GM18517 (cell line): Measurements from ENCODE around the gene ISYNA1.

Experiments used
- ATAC-seq: cut with Tn5 transposase; IDR thresholded peaks from one replicate; pipeline ENCODE4 v1.9.1; 2021; ENCODE audit warnings: mild to moderate bottlenecking, moderate library complexity; ENCODE audit not compliant: unreplicated experiment

The ISYNA1 gene

DNA sequence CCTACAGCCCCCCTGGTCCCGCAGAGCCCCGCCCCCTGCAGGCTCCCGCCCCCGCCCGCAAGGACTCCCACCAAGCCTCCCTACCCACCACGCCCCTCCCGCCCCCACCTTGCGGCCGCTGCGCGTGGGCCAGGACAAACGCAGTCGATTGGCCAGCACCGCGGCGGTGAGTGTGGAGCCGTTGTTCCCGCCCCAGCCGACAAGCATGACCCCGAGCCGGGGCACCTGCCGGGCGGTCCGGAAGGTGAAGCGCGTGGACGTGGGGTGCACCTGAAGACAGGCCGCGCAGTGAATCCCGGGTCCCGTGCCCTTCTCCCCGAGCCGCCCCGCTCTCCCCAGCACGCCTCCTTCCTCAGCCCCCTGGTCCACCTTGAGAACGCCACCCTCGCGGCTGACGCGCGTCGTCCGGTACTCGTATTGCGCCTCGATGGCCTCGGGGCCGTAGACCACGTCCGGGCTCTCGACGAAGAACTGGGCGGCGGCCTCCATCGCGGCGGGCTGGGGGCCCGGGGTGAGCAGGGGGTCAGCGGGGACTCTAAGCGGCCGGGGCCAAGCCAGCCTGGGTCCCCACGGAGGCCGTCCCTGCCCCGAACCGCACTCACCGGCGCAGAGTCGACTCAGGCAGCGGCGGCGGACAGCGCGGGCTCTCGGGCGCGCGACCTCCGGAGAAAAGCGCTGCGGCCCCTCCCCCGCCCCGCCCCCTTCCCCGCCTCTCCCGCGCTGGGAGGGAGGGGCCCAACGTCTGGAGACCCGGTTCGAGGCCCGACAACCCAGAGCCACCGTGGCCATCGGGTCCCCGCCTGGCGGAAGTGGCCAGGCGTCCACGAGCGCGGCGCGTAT, at the start of gene ISYNA1:
TSS of gene ISYNA1 (minus strand) at position 643 of the 840 bp plus-strand sequence. CDS start at position 489, 154 bp downstream.
- no peak for ATAC-seq

DNA sequence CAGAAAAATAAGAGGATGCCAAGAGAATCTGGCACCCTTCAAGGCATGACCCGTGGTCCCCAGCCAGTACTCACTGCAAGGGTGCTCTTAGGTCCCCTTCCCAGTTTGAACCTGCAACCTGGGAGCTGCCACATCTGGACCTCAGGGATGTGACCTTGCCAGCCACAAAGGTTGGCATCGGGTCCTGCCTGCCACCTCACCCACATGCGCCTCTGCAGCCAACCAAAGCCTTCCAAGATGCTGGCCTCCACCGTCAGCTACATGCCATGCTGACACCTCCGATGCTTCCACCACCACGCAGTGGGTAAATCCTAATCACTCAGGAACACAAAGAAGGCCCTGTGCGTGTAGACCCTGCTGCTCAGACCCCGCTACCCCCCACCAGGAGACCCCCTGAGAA, 48.8 kb upstream of the ISYNA1 start:
- no peak for ATAC-seq

DNA sequence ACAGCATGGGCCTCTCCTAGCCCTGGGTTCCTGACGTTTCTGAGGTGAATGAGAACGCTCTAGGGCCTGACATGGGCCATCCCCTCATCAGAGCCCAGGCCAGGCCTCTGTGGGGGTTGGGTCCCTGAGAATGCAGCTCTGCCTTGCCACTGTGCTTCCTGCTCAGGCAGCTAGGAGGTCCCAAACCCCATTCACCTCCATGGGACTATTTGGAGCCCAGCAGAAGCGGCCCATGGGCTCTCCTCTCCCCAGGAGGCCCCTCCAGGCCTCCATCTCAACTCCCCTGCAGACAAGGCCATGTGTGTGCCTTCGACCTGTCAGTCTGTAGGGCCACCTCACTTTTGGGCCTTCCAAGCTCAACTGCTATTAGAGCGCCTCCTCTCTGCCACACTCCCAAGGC, 47.1 kb upstream of the ISYNA1 start:
- ATAC-seq, result no peak

DNA sequence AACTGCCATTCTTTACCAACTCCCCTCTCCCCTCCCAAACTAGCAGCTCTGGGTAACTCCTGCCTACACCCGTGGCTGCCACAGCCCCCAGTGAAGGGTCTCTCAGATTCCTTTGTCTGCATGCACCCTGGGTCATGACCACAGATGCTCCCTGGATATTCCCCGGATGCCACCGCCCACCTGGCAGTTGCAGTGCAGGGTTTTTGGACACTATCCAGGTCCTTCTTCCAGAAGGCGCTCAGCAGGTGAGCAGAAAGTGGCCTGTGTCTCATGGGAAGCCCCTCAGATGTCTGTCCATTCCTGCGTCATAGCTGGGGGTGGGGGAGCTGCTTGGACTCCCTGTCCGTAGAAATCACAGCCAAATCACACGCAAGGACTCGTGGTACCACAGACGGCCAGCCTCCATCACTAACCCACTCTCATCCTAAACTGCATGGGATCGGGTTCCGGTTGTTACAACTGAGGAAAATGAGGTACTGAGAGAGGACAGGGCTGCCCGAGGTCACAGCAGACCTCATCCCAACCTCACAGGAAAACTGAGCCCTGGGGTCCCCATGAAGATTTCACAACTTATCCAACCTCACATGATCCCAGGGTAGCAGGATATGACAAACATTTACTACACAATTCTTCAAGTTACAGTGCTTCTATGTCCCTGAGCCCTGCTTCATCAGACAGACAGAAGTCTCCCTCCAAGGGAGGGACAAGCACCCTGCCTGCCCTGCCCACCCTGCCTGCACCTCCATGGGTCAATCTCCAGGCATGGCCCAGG, 45.4 kb upstream of the ISYNA1 start:
- no peak for ATAC-seq

DNA sequence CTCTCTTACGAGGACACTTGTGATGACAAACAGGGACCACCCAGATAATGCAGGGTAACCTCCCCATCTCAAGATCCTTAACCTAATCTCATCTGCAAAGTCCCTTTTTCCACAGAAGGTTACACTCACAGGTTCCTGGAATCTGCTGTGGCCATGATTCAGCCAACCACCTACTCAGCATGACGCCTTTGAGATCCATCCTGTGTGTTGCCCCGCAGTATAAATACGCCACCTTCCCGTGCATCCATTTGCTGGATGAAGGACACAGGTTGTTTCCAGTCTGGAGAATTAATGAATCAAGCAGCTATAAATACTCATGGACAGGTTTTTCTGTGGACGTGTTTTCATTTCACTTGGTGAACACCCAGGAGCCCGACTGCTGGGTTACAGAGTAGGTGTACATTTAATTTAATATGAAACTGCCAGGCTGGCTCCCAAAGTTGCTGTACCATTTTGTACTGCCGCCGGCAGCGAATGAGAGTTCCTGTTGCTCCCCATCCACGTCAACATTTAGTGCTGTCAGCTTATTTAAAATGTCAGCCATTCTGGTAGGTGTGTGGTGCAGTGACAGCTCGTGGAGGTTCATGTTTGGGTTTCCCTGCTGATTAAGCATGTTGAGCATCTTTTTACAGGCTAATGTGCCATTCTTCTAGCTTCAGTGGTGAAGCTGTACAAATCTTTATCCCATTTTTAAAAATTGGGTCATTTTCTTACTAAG, 43.7 kb upstream of the ISYNA1 start:
- ATAC-seq, result no peak

DNA sequence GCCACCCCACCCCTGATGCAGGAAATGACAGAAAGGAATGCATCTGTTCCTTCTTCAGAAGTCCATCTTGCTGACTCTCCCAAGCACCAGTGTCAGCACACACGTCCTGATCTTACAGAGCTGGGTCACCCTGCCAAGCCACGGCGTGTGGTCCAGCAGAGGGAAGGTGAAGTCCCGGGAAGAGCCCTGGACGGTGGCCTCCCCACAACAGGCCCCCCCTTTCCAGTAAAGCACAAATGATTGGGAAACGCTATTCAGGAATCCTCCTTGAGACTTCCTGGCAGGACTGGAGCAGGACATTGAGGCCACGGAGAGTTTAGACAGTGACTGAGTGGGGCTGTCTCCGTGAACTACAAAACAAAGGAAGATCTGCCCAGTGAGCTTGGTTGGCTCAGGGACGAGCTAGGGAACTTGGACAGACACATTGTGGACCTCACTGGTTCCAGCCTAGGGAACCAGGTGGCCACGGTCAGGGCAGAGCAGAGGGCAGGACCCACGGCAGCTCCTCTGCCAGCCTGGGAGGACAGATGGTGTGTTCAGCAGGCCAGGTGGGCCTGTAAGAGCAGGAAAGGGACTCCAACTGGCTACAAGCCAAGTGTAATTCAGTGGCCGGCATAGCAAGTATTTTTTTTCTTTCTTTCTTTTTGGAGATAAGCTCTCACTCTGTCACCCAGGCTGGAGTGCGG, 42.2 kb upstream of the ISYNA1 start:
- no peak for ATAC-seq

DNA sequence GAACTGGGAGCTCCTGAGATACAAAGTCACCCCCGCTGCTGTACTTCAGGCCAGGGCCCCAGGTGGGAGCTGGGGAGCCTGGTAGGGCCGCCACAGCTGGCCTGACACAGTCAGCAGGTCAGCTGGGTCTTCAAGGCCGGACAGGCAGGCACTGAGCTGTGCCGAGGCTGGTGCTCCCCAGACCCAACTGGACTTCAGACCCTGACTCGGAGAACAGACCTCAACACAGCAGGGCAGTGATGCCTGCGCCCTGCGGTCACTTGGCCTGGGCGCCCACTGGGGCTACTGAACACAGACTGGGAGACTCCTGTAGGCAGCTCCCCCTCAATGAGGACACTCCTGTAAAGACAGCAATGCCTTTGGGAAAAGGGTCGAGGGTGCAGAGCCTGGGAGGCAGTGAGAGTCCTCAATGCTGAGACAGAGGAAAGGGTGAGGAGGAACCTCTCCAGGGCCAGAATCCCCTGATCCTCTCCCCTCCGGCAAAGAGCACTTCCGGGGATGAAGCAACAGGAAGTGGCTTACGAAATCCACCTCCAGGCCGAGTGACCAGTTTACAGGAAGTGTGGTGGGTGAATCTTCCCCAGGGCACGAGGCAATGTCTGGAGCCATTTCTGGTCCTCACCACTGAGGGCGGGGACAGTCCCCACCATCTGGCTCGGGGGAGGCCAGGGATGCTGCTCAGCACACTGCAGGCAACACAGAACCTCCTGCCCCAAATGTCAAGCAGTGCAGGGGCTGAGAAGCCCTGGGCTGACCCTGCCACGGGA, 40.8 kb upstream of the ISYNA1 start:
- ATAC-seq, result peak; percentile 53

DNA sequence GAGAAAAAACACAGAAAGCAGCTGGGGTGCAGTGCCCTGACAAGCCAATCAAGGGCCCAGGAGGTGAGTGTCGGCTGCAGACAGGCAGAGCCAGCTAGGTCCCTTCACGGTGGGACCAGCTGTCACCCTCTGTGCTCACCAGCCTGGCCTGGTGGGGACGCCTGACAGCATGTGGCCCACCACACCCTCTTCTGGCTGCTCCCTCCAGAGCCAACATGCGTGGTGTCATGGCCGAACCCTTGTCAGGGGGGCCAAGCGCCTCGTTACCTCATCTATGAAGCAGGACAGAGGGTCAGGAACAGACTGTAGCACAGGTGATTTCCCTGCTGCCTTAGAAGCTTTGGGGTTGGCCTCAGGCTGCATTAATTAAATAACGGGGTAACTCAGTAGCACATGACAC, 40.0 kb upstream of the ISYNA1 start:
- no peak for ATAC-seq

DNA sequence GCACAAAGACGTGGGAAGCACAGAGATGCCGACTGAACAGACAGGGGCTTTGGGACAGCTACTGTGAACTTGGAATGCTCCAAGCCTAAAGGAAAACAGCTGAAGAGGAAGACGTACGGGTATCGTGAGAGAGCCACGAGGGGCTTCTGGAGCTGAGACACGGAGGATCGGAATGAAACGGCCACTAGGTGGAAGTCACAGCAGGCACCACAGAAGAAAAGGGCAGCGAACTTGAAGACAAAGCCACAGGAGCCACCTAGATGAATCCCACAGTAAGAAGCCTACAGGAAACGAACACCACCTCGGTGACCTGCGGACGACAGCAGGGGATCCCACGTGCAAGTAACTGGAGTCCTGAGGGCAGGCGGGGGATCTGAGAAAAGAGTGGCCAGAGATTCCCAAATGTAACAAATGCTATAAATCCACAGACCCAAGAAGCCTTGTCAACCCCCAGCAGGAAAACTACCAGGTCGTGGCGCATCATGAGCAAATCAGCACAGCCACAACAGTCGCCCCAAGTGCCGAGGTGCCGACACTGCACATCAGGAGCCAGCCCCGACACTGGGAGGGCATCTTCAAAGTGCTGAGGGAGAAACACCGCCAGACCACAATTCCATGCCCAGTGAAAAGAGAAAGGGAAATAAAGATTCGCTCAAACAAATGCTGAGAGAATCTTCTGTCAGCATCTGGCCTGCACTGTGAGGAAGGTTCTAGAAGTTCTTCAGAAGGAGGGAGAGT, 39.3 kb upstream of the ISYNA1 start:
- ATAC-seq, result no peak

DNA sequence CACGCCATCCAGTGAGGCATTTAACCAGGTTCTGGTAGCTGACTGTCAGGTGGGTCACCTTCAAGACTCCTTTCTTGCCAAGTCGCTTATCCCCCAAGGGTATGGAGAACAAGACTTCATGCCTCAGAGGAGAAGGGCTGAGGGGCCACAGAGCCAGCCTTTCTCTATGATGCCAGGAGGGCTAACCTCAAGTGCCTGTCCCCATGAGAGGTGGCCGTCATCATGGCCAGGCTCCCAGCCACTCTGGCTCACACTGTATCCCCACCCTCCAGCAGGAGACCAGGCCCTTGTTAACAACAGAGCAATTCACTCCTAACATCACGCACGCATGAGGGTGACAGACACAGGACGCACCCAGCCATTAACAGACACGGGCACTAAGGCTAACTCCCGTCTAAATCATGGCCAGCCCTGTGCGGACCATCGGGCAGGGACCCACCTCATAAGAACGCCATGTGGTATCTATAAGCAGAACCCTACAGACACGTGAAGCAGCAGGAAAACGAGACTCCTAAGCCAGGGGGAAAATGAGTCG, 38.6 kb upstream of the ISYNA1 start:
- no peak for ATAC-seq

DNA sequence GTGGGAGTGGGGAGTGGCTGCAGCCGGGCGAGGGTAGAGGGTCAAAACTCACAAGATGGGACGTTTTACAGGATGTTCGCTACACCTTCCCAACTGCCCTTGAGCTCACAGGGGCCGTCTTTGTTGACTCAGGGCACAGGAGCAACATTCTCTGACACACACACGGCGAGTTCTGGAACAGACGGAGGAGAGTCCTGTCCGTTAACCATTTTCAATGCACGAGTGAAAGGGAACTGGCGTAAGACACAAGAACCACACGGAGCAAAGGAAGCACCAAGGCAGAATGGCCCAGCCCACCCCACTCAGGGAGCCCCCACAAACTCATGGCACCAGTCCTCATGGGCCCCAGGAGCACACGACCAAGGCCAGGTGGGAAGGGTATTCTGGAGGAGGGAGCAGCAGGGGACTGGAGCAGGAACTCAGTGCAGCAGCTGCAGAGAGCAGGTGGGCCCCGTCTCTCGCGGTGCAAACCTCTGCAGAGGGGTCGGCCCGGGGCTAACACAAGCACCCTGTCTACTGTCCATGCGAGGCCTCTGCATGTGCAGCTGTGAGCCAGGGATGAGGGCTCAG, 37.9 kb upstream of the ISYNA1 start:
- no peak for ATAC-seq

DNA sequence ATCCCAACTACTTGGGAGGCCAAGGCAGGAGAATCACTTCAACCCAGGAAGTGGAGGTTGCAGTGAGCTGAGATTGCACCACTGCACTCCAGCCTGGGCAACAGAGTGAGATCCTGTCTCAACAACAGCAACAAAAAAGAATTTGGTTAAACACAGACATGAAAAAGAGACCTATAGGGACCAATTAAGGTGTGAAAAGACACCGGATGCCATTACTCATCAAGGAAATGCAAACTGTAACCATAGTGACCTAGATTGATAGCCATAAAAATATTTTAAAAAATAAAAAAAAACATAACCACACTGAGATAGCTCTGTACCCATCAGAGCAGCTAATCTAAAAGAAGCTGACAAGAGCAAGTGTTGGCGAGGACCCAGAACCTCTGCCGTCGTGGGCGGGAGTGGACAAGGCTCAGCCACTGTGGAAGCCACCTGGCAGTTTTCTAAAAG, 37.1 kb upstream of the ISYNA1 start:
- ATAC-seq, result no peak

DNA sequence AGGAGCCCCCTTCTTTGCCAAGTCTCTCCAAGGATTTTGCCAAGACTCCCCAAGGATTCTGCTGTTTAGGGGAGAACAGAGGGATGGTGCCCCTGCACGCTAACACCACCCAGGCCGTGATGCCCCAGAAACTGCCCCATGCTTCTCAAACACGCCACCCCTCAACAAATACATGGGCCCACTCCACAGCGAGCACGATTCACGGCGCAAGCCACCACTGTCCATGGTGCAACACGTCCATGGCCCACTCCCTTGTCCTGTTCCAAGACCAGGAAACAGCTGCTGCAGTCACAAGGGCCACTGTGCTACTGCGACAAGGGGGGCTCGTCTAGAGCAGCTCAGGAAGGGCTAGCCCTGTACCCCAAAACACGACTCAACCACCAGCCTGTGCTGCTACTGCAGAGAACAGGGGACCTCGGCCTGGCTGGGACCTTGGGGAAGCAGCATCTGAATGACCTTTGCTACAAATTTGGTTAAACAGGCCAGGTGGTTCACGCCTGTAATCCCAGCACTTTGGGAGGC, 36.5 kb upstream of the ISYNA1 start:
- ATAC-seq, result no peak

DNA sequence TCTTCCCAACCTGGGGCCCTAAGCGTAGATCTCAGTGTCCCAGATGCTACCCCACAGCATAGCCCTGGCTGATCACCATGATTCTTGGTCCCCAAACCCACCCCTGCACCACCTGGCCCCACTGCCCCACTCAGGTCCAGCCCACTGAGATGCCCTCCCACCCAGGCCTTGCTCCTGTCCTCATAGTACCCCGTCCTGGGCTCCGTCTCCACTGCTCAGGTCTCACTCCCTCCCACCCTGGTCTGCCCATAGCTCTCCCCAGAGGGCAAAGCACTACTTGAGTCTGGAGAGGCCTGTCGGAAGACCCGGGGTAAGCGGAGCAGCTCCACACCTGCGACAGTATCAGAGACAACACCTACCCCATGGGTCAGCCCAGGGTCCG, 35.8 kb upstream of the ISYNA1 start:
- no peak for ATAC-seq

DNA sequence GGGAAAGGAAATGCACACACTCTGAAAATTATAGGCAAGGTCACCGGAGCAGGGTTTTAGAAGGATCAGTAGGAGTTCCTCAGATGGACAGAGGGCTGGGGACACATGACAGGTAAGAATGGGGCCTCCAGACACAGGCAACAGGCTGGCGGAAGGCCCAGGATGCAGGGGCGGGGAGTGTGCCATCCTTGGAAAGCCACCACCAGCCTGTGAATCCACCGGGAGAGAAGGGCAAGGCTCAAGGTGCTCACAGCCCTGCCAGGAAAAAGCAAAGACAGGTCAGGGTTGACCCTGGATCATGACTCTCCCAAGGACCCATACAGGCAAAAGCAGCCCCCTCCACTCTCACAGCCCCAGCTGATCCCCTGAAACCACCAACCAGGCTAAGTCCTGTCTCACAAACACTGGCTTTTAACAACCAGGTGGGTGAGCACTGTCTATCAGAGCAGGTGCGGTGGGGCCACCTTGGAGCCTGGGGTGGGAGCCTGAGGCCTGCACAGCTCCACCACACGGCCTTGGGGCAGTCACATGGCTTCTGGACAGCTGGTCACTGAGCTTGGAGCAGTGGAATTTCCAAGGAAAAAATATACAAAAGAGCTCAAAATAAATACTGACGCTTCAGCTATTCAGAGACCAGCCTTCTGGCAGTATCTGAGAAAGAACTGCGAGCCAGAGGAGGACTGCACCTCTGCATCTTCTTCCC, 35.2 kb upstream of the ISYNA1 start:
- no peak for ATAC-seq

DNA sequence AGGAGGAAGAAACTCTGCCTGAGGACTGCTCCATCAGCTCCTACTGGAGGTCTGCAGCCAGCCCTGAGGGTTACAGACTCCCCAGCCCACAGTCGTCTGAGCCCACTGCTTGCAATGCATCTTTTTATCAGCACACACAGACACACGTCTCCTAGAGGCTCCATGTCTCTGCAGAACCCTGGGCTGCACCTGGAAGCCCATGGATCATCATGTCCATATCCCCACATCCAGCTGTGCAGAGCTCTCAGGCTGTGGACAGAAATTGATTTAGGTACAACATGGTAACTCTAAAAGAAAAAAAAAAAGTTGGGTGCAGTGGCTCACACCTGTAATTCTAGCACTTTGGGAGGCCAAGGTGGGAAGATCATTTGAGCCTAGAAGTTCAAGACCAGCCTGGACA, 32.9 kb upstream of the ISYNA1 start:
- no peak for ATAC-seq

DNA sequence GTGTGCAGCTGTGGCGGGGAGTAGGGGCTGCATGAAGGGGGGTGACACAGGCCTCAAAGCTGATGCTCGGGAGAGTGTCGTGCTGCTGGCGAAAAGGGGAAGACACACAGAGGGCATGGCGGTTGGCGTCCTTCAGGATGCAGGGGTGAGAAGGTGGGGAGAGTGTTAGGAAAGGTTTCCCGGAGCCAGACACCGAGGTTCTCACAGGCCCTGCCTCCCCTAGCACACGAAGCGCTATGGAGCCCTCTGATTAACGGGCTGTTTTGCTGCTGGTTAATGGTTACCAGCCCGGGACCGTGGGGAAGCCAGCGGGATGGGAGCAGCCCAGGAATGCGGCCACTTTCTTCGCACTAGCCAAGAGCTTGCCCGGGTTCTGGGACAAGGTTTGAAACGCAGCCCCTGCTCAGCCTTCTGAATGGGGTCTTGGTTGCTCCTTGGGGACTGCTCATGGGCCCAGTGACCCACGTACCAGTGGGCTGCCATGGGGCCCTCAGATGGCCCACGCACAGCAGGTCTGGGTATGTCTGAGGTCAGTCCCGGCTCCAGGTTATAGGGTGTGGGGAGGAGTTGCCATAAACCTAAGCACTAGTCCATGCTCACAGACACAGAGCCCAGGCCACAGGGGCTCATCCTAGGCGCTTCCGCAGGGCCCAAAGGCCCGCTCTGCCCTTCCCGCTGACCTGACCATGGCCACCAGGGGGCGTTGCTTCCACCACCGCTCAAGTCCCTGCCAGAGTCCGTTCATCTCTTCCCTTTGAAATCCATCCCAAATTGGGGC, 31.3 kb upstream of the ISYNA1 start:
- no peak for ATAC-seq
